D721Med (cell line): ENCODE data around the gene SLC6A2.

ENCODE experiments used
- DNase-seq: peaks from one replicate; pipeline ENCODE4 v3.0.0; 2011; ENCODE audit warnings: low spot score; ENCODE audit not compliant: insufficient read length
- FAIRE-seq: peaks from 2 replicates; lab custom pipeline; 2011; peaks lifted over from hg19 to GRCh38; lab: Jason Lieb, UNC
- CTCF ChIP-seq: IDR thresholded peaks from 2 replicates; pipeline ENCODE4 v1.5.1; 2012; ENCODE audit warnings: mild to moderate bottlenecking, control low read depth; ENCODE audit not compliant: insufficient read depth; ENCODE audit errors: missing control alignments

SLC6A2 gene

DNA sequence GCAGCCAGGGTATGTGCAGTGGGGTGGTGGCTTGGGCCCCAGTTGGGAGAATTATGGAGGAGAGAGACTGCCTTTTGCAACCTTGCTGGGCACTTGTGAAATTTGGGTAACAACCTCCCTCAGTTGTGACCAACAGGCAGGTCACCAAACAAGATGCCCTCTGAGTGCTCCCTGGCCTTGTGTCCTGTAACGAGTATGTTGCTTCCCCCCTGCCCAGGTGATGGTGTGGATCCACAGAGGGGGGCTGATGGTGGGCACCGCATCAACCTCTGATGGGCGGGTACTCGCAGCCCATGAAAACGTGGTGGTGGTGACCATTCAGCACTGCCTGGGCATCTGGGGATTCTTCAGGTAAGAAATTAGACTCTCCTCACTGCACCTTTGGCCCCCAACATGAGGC lies 74.3 kb downstream of the SLC6A2 start:
- FAIRE-seq (no peak), DNase-seq (no peak)
- no peak for TF ChIP-seq CTCF

- FAIRE-seq (no peak), DNase-seq (no peak)
- TF ChIP-seq CTCF, result no peak
Observed at GRCh38 chr16:55732496-55732895, 76.7 kb downstream of the SLC6A2 start.

DNA sequence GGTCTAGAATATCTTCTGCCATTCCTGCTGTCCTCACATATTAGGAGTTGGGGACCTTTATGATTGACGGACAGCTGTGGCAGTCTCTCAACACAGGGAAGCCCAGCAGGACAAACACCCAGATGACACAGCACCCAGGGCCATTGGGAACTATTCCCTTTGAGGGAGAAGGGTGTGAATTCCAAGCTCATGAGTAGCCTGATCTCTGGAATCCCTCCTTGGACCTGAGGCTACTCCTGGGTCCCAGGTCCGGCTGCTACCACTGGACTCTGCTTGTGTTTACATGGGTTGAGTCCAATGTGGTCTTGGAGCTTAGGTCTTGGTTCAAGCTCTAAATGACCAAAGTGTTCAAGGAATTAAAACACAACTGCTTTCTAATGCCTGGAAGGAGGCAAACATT lies 78.9 kb downstream of the SLC6A2 start:
- FAIRE-seq (no peak), DNase-seq (no peak)
- no peak for TF ChIP-seq CTCF

GRCh38 chr16:55735120-55735781 lies 79.5 kb downstream of the SLC6A2 start:
- TF ChIP-seq CTCF, result no peak
- DNase-seq (no peak), FAIRE-seq (no peak)

DNA sequence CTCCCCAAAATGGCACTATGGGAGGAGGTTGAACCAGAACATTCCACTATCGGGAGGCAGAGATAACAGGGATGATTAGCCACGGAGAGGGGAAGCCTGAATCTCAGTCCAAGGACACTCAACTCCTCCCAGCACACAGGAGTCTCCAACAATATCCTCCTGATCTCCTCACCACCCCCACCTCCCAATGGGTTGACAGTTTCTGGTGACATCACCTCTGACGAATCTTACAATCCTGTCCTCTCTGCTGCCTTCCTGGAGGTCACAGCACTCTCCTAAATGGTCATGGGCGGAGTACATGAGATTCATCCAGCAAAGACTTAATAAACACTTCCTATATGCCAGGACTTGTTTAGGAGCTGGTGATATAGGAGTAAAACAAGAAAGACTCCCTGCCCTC lies 80.9 kb downstream of the SLC6A2 start:
- FAIRE-seq (no peak), DNase-seq (no peak)
- TF ChIP-seq CTCF, result no peak

DNA sequence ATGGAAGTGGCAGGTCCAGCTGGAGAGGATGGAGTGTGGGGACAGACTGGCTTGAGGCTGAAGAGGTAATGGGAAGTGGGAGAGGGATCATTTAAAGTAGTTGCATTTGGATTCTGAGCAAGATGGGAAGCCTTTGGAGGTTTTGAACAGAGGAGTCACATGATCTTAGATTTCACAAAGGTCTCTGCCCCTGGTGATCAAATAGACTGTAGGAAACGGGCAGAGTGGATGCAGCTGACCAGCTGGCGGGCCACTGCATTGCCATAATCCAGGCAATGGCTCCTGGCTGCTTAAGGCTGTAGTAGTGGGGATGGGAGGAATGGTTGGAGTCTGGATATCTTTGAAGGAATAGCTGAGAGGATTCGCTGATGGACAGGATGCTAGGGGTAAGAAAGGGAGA lies 81.5 kb downstream of the SLC6A2 start:
- no peak for TF ChIP-seq CTCF
- DNase-seq (no peak), FAIRE-seq (no peak)

DNA sequence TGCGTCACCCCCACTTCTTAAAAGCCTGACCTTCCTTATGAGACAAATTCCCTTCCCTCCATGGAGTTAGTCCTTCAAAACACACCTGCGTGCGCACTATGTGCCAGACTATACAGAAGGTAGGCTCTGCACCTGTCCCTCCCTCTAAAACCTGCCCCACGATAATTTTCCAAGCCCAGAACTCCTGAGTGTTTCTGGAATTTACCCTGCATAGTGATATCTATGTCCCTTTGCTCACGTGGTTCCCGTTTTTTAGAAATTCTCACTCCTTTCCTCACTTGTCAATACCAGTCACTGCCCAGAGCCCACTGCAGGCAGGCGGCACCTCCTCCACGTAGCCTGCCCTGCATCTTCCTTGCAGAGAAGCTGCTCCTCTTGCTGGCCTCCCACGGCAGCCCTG lies 82.2 kb downstream of the SLC6A2 start:
- FAIRE-seq, result no peak
- DNase-seq, result no peak
- TF ChIP-seq CTCF, result no peak
